AG09309 (cell line): ENCODE data around the gene PDE6B.
"Not testable (repeated sequence)": the region's sequence is repeated elsewhere in the genome, so short reads cannot be mapped to it uniquely, and the experiment has no call there.

ENCODE experiments used
- DNase-seq: peaks from one replicate; pipeline ENCODE4 v3.0.0-alpha.2; 2010; ENCODE audit warnings: low read depth
- H3K4me3 ChIP-seq: 2 replicates; pipeline ENCODE4 v1.5.1; 2011; ENCODE audit warnings: mild to moderate bottlenecking, low read depth, low read length, moderate library complexity; ENCODE audit not compliant: control insufficient read depth
- TF ChIP-seq, protein P1 (sequence below): IDR thresholded peaks from 2 replicates; pipeline ENCODE4 v1.5.1; 2011; ENCODE audit warnings: mild to moderate bottlenecking, low read depth, low read length, inconsistent platforms; ENCODE audit not compliant: insufficient read depth, control insufficient read depth; ENCODE audit errors: missing control alignments

The PDE6B gene

GRCh38 chr4:589219-589963, 36.0 kb upstream of the PDE6B start:
- TF ChIP-seq, protein P1, sequence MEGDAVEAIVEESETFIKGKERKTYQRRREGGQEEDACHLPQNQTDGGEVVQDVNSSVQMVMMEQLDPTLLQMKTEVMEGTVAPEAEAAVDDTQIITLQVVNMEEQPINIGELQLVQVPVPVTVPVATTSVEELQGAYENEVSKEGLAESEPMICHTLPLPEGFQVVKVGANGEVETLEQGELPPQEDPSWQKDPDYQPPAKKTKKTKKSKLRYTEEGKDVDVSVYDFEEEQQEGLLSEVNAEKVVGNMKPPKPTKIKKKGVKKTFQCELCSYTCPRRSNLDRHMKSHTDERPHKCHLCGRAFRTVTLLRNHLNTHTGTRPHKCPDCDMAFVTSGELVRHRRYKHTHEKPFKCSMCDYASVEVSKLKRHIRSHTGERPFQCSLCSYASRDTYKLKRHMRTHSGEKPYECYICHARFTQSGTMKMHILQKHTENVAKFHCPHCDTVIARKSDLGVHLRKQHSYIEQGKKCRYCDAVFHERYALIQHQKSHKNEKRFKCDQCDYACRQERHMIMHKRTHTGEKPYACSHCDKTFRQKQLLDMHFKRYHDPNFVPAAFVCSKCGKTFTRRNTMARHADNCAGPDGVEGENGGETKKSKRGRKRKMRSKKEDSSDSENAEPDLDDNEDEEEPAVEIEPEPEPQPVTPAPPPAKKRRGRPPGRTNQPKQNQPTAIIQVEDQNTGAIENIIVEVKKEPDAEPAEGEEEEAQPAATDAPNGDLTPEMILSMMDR = no peak
- DNase-seq = no peak
- H3K4me3 ChIP-seq = no peak overlapping the region

GRCh38 chr4:590313-590841, 35.0 kb upstream of the PDE6B start:
- TF ChIP-seq, protein P1 = no peak
- DNase-seq = no peak
- no peak overlapping the region for H3K4me3 ChIP-seq

GRCh38 chr4:592178-592577, 33.2 kb upstream of the PDE6B start:
- DNase-seq = not testable (repeated sequence)

GRCh38 chr4:592825-593520, 32.4 kb upstream of the PDE6B start:
- no peak for DNase-seq
- H3K4me3 ChIP-seq = no peak overlapping the region
- TF ChIP-seq, protein P1 = no peak

More at GRCh38 chr4:592178-592577, 33.2 kb upstream of the PDE6B start:
- not testable (repeated sequence) for H3K4me3 ChIP-seq

DNA sequence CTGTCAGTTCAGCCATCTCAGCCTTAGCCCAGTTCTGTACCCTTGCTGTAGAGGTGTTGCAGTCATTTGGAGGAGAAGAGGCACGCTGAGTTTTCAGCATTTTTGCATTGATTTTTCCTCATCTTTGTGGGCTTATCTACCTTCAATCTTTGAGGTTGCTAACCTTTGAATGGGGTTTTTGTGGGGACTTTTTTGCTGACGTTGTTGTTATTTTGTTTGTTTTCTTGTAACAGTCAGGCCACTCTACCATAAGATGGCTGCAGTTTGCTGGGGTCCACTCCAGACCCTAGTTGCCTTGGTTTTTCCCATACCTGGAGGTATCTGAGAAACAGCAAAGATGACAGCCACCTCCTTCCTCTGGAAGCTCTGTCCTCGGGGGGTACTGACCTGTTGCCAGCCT, 26.4 kb upstream of the PDE6B start:
- no peak overlapping the region for H3K4me3 ChIP-seq
- TF ChIP-seq, protein P1 = no peak
- DNase-seq = no peak

DNA sequence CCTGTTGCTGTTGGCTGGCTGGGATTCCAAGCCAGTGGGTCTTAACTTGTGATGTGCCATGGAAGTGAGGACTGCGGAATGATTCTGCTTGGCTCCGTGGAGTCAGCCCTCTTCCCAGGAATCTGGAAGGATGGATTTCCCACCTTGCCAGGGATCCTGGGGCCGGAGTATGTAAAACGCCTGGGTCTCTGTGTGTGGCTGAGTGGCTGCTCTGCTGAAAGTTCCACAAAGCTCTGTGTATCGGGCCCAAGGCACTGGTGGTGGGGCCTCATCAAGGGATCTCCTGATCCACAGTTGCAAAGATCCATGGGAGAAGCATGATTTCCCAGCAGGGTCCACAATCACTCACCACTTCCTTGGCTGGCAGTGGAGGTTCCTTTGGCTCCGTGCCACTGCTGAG, 25.2 kb upstream of the PDE6B start:
- no peak overlapping the region for H3K4me3 ChIP-seq
- no peak for DNase-seq
- TF ChIP-seq, protein P1 = no peak
